Thyroid gland (tissue), 4 donors: ENCODE data around the gene SLC35B4.

Source experiments
- POLR2A ChIP-seq, 2 donors: fragments of 450-650 bp; IDR thresholded peaks; one replicate each; pipeline ENCODE4 v1.6.1; 2017; ENCODE audit warnings: antibody characterized with exemption in 2 of 2, mild to moderate bottlenecking in 2 of 2, moderate library complexity in 1 of 2
- TF ChIP-seq, protein P1 (sequence below), 6 experiments: fragments of 200-600 bp in 3 of 6; fragments of 450-650 bp in 3 of 6; sonication (generic) in 3 of 6; IDR thresholded peaks; one replicate each; pipeline ENCODE4 v1.5.1; 2016 to 2019; ENCODE audit warnings: antibody characterized with exemption in 6 of 6, mild to moderate bottlenecking in 2 of 6, inconsistent platforms in 1 of 6, moderate library complexity in 1 of 6

DNA sequence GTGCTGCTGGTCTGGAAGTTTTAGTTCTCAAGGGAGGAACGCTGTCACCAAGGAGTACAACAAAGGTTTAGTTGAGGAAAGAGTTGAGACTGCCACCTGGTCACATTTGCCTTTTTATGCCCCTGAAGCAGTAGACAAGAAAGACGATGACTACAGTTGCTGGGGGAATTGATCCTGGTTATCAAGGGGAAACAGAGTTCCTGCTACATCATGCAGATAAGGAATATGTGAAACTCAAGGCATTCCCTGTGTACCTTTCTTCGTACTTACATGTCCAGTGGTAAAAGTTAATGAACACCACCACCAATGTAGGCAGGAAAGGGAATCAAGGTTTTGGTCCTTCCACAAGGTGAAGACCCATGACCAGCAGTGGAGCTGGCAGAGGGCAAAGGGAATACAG lies 31.8 kb downstream of the SLC35B4 start:
- TF ChIP-seq, protein P1, sequence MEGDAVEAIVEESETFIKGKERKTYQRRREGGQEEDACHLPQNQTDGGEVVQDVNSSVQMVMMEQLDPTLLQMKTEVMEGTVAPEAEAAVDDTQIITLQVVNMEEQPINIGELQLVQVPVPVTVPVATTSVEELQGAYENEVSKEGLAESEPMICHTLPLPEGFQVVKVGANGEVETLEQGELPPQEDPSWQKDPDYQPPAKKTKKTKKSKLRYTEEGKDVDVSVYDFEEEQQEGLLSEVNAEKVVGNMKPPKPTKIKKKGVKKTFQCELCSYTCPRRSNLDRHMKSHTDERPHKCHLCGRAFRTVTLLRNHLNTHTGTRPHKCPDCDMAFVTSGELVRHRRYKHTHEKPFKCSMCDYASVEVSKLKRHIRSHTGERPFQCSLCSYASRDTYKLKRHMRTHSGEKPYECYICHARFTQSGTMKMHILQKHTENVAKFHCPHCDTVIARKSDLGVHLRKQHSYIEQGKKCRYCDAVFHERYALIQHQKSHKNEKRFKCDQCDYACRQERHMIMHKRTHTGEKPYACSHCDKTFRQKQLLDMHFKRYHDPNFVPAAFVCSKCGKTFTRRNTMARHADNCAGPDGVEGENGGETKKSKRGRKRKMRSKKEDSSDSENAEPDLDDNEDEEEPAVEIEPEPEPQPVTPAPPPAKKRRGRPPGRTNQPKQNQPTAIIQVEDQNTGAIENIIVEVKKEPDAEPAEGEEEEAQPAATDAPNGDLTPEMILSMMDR (IDR thresholded peaks at IDR 0.05) = no peak
- no peak for TF ChIP-seq POLR2A (IDR thresholded peaks at IDR 0.05)
